H1 (cell line): Measurements from ENCODE around the gene SND1. TPM values are rescaled to one million over a fixed set of nuclear protein-coding genes. Genes with fewer than 3 reads are reported as not detected.

Experiments used
- CTCF ChIA-PET: fragments of 300-600 bp; sonication (Branson Sonifier 250); formaldehyde crosslinking; loops from one replicate; lab custom pipeline; 2021; ENCODE audit not compliant: partially characterized antibody; lab: Charles Lee
- POLR2A ChIA-PET: fragments of 300-600 bp; sonication (Branson Sonifier 250); formaldehyde crosslinking; loops from one replicate; lab custom pipeline; 2021; ENCODE audit warnings: inconsistent platforms; ENCODE audit not compliant: partially characterized antibody; lab: Charles Lee
- DNase-seq, 2 experiments: peaks; one replicate each; pipeline versions ENCODE4 v3.0.0 to v3.0.0-alpha.2; 2010 to 2022; ENCODE audit warnings: low spot score in 2 of 2, low read depth in 1 of 2, mixed read lengths in 1 of 2
- FAIRE-seq: peaks from 2 replicates; lab custom pipeline; 2011; peaks lifted over from hg19 to GRCh38; lab: Jason Lieb, UNC
- H2AFZ ChIP-seq: 2 replicates; pipeline ENCODE4 v1.8.1; 2012; ENCODE audit warnings: low read length, inconsistent platforms
- H2AK5ac ChIP-seq: 2 replicates; pipeline ENCODE4 v1.6.1; 2013; ENCODE audit warnings: low read depth, low read length
- H2BK120ac ChIP-seq: replicated peaks from 2 replicates; pipeline ENCODE3; 2013; ENCODE audit warnings: low read depth, low read length, inconsistent platforms
- H2BK12ac ChIP-seq: 2 replicates; pipeline ENCODE4 v1.6.1; 2013; ENCODE audit warnings: low read depth, low read length
- H2BK15ac ChIP-seq: 2 replicates; pipeline ENCODE4 v1.6.1; 2013; ENCODE audit warnings: low read length
- H2BK20ac ChIP-seq: 2 replicates; pipeline ENCODE4 v1.6.1; 2013; ENCODE audit warnings: low read length
- H2BK5ac ChIP-seq: 2 replicates; pipeline ENCODE4 v1.6.1; 2013; ENCODE audit warnings: low read depth, low read length
- H3K14ac ChIP-seq: 2 replicates; pipeline ENCODE4 v1.6.1; 2013; ENCODE audit warnings: inconsistent platforms; ENCODE audit not compliant: insufficient read length
- H3K18ac ChIP-seq: 2 replicates; pipeline ENCODE4 v1.6.1; 2013; ENCODE audit warnings: low read length; ENCODE audit errors: extremely low read depth
- H3K23ac ChIP-seq: 2 replicates; pipeline ENCODE4 v1.6.1; 2013; ENCODE audit warnings: inconsistent platforms; ENCODE audit not compliant: insufficient read length
- H3K23me2 ChIP-seq: 2 replicates; pipeline ENCODE4 v1.6.1; 2013; ENCODE audit warnings: low read depth, low read length
- H3K27ac ChIP-seq: 2 replicates; pipeline ENCODE4 v1.6.1; 2011; ENCODE audit warnings: low read depth, low read length, inconsistent platforms
- H3K27me3 ChIP-seq, 4 experiments: replicated peaks in 1 of 4; 1 replicate in 1 of 4; 2 replicates in 3 of 4; pipeline versions ENCODE4 v1.6.1 to v1.8.1; 2011 to 2013; ENCODE audit warnings: low read length in 3 of 4, mild to moderate bottlenecking in 3 of 4, inconsistent platforms in 2 of 4, mixed read lengths in 2 of 4, moderate library complexity in 1 of 4; ENCODE audit not compliant: control insufficient read depth in 3 of 4, insufficient read depth in 3 of 4; ENCODE audit errors: extremely low read depth in 1 of 4
- H3K36me3 ChIP-seq, 4 experiments: 2 replicates each; pipeline versions ENCODE4 v1.6.1 to v1.8.1; 2011 to 2013; ENCODE audit warnings: mild to moderate bottlenecking in 4 of 4, low read length in 3 of 4, moderate library complexity in 2 of 4, control low read depth in 1 of 4, inconsistent platforms in 1 of 4; ENCODE audit not compliant: insufficient read depth in 4 of 4, control insufficient read depth in 2 of 4
- H3K4ac ChIP-seq: replicated peaks from 2 replicates; pipeline ENCODE3; 2013; ENCODE audit warnings: low read length, low read depth, mixed read lengths, inconsistent platforms; ENCODE audit not compliant: insufficient read length
- H3K4me1 ChIP-seq, 4 experiments: replicated peaks in 1 of 4; 1 replicate in 1 of 4; 2 replicates in 3 of 4; pipeline versions ENCODE4 v1.6.1 to v1.8.1; 2011 to 2013; ENCODE audit warnings: low read length in 3 of 4, inconsistent platforms in 2 of 4, mixed read lengths in 1 of 4; ENCODE audit not compliant: insufficient read depth in 4 of 4, control insufficient read depth in 3 of 4
- H3K4me2 ChIP-seq, 2 experiments: 2 replicates each; pipeline versions ENCODE4 v1.6.1 to v1.8.1; 2011 to 2013; ENCODE audit warnings: low read depth in 2 of 2, low read length in 2 of 2, control low read depth in 1 of 2, inconsistent platforms in 1 of 2, mild to moderate bottlenecking in 1 of 2; ENCODE audit not compliant: insufficient read depth in 1 of 2
- H3K4me3 ChIP-seq, 4 experiments: fragments of 200-600, 300-600 bp in 1 of 4; sonication (generic), shearing (Covaris generic), sonication (Bioruptor Twin) in 1 of 4; 2 replicates each; pipeline versions ENCODE4 v1.5.1 to v1.8.1; 2011 to 2016; ENCODE audit warnings: low read length in 4 of 4, low read depth in 3 of 4, control low read depth in 2 of 4, inconsistent platforms in 2 of 4, mild to moderate bottlenecking in 2 of 4, mixed read lengths in 1 of 4, moderate library complexity in 1 of 4; ENCODE audit not compliant: insufficient read depth in 2 of 4; ENCODE audit errors: extremely low read depth in 1 of 4
- H3K56ac ChIP-seq: replicated peaks from 2 replicates; pipeline ENCODE3; 2013; ENCODE audit warnings: low read depth, mild to moderate bottlenecking, mixed read lengths, low read length, inconsistent platforms; ENCODE audit not compliant: insufficient read length
- H3K79me1 ChIP-seq: 2 replicates; pipeline ENCODE4 v1.6.1; 2013; ENCODE audit warnings: low read depth, low read length, control low read depth
- H3K79me2 ChIP-seq, 2 experiments: 2 replicates each; pipeline versions ENCODE4 v1.6.1 to v1.8.1; 2012 to 2013; ENCODE audit warnings: low read length in 2 of 2, mild to moderate bottlenecking in 2 of 2, inconsistent platforms in 1 of 2; ENCODE audit not compliant: insufficient read depth in 2 of 2, control insufficient read depth in 1 of 2
- H3K9ac ChIP-seq, 4 experiments: replicated peaks in 1 of 4; 1 replicate in 1 of 4; 2 replicates in 3 of 4; pipeline versions ENCODE4 v1.6.1 to v1.8.1; 2011 to 2013; ENCODE audit warnings: low read depth in 3 of 4, low read length in 3 of 4, control low read depth in 2 of 4, mild to moderate bottlenecking in 2 of 4, moderate library complexity in 2 of 4, inconsistent platforms in 1 of 4; ENCODE audit errors: extremely low read depth in 1 of 4
- H3K9me3 ChIP-seq, 2 experiments: 2 replicates each; pipeline versions ENCODE4 v1.6.1 to v1.8.1; 2012 to 2013; ENCODE audit warnings: mild to moderate bottlenecking in 2 of 2, moderate library complexity in 2 of 2, control low read depth in 1 of 2, inconsistent platforms in 1 of 2, low read depth in 1 of 2, low read length in 1 of 2, mixed read lengths in 1 of 2; ENCODE audit not compliant: insufficient read depth in 2 of 2
- H4K20me1 ChIP-seq, 2 experiments: replicated peaks in 1 of 2; 2 replicates each; pipeline versions ENCODE3 to v1.8.1; 2011 to 2013; ENCODE audit warnings: inconsistent platforms in 2 of 2, low read length in 2 of 2, mild to moderate bottlenecking in 1 of 2; ENCODE audit not compliant: insufficient read depth in 2 of 2, control insufficient read depth in 1 of 2
- H4K5ac ChIP-seq: 2 replicates; pipeline ENCODE4 v1.6.1; 2013; ENCODE audit warnings: low read length, low read depth, mixed read lengths, inconsistent platforms; ENCODE audit not compliant: insufficient read length
- H4K8ac ChIP-seq: 2 replicates; pipeline ENCODE4 v1.8.0; 2013; ENCODE audit warnings: mild to moderate bottlenecking, moderate library complexity, low read length, inconsistent platforms; ENCODE audit not compliant: insufficient read depth; ENCODE audit errors: extremely low read depth
- H4K91ac ChIP-seq: replicated peaks from 2 replicates; pipeline ENCODE3; 2013; ENCODE audit warnings: low read length, mixed read lengths, inconsistent platforms; ENCODE audit not compliant: insufficient read length
- SP2 ChIP-seq: IDR thresholded peaks from 2 replicates; pipeline ENCODE4 v1.6.1; 2012; ENCODE audit warnings: mild to moderate bottlenecking, low read length, inconsistent platforms
- WGBS, 2 experiments: shearing (Covaris generic) in 1 of 2; methylation state at CpG; one replicate each; pipeline versions ENCODE4 v1.1.6 to v1.1.7; 2013 to 2015; ENCODE audit warnings: low lambda C conversion rate in 2 of 2, mixed read lengths in 2 of 2, inconsistent platforms in 1 of 2, low coverage in 1 of 2, missing lambda C conversion rate in 1 of 2; ENCODE audit not compliant: insufficient replicate concordance in 2 of 2, insufficient coverage in 1 of 2, insufficient read length in 1 of 2; ENCODE audit errors: extremely low coverage in 1 of 2, missing lambda C conversion rate in 1 of 2; 5-methylcytosine and 5-hydroxymethylcytosine counted together
- polyA plus RNA-seq, 7 experiments: library from polyadenylated mRNA; depleted of rRNA in 3 of 7; stranded (reverse) in 5 of 7; unstranded in 2 of 7; fragments of >200 nt in 5 of 7; fragments of 200-250 nt in 2 of 7; gene quantifications; 1 replicate in 5 of 7; 2 replicates in 1 of 7; 4 replicates in 1 of 7; pipeline versions ENCODE4 v1.2.1 to v1.2.3, GENCODE V29; 2011 to 2013; ENCODE audit warnings: missing spikeins in 2 of 7, mixed read lengths in 2 of 7
- total RNA-seq: library from RNA; stranded (reverse); fragmentation: NEBNext Ultra II Directional; extraction: Animal tissue kit (Norgen Biotek cat#: 25700); gene quantifications from 2 replicates; pipeline ENCODE4 v1.2.1, GENCODE V29; 2021

SND1 gene
- total and polyA plus RNA-seq, 2 of the 8 experiments (the other 6 are each of a cell fraction or from before 2014, with no cell fraction given): 122 to 290 TPM

GRCh38 chr7:128026551-128026950 lies 374.6 kb downstream of the SND1 start:
- H3K4me3 ChIP-seq: no peak overlapping the region
- H4K91ac ChIP-seq: no peak overlapping the region
- no peak overlapping the region for H3K4me2 ChIP-seq
- ChIA-PET POLR2A (interaction anchor here (0.6 to 1.5 kb wide), 3 partner anchors 7 to 401 kb away, joined by 3 to 5 read pairs (median 3); no protein-coding TSS in a partner anchor), CTCF (interaction anchor here (0.6 to 3.8 kb wide), 8 partner anchors 9 to 322 kb away, joined by 3 to 23 read pairs (median 3); no protein-coding TSS in a partner anchor)
- H4K5ac ChIP-seq: no peak overlapping the region
- H4K8ac ChIP-seq: no peak overlapping the region
- no peak overlapping the region for H3K56ac ChIP-seq
- peaks cover 0 to 4% (median 1%) of the 10 kb centered on the region in 4 experiments; a peak in 2 of 8 replicates for H3K36me3 ChIP-seq
- peaks cover 0 to 34% of the 10 kb centered on the region in 2 experiments; a peak in 2 of 4 replicates for H3K79me2 ChIP-seq
- H2BK12ac ChIP-seq: no peak overlapping the region
- H3K4ac ChIP-seq: no peak overlapping the region
- no peak for TF ChIP-seq SP2
- TF ChIP-seq, all 59 proteins: peak for 0
- H3K9me3 ChIP-seq: no peaks in the 10 kb centered on the region
- FAIRE-seq: no peak
- H3K4me1 ChIP-seq: peaks cover 8 to 23% (median 12%) of the 10 kb centered on the region in 4 experiments
- no peak overlapping the region for H3K27ac ChIP-seq
- no peak overlapping the region for H2BK120ac ChIP-seq
- H3K23me2 ChIP-seq: peaks cover 9% of the 10 kb centered on the region
- no peak for DNase-seq
- H3K23ac ChIP-seq: no peak overlapping the region
- H2BK15ac ChIP-seq: no peak overlapping the region
- H3K27me3 ChIP-seq: peaks cover 0 to 8% (median 3%) of the 10 kb centered on the region in 4 experiments; a peak in 5 of 7 replicates
- H3K14ac ChIP-seq: no peak overlapping the region
- 73% methylated on average over 2 of the region's 2 CpGs; no CpG with 5 or more reads in 1 of the 2 experiments for WGBS, 2 experiments
- no peak overlapping the region for H3K18ac ChIP-seq
- H3K9ac ChIP-seq: no peak overlapping the region
- H2AFZ ChIP-seq: no peak overlapping the region
- H2AK5ac ChIP-seq: no peak overlapping the region
- peaks cover 2% of the 10 kb centered on the region; the same call in 1 of the 2 replicates for H3K79me1 ChIP-seq
- no peak overlapping the region for H2BK20ac ChIP-seq
- no peak overlapping the region for H2BK5ac ChIP-seq
- peaks cover 16 to 22% of the 10 kb centered on the region in 2 experiments for H4K20me1 ChIP-seq
